Measurements from ENCODE around the gene NTN1.

DNA sequence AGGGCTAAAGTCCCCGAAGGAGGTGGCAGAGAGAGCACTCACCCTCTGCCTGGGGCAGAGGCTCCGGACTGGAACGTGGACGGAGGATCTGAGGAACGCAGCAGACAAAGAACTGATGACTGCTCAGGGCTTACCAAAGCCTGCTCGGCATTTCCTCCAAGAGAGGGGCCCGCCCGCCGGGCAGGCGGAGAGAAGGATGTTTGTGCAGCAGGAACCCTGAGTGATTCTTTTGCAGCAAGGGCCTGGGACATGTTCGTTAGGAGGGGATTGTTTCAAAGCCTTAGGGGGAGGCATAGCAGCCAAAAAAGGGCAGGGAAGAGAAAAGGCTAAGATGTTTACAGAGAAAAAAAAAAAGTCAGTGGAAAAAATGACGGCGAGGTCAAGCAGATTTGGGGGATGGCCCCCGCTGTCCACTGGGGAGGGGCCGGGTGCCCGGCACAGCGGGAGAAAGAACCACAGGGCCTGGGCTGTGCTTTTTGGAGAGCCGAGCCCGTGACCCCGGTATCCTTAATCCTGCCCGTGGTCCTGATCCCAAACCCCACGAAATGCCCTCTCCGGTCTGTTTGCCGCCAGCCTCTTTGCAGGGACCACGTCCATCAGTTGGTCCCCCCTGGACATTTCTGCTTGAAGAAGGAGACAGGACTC lies 129.3 kb downstream of the NTN1 start:
- TF ChIP-seq EP300 (IDR thresholded peaks at IDR 0.05; ENCODE audit: low read depth) (no peak), POLR2A (IDR thresholded peaks at IDR 0.05) (no peak), POLR2AphosphoS5 (IDR thresholded peaks at IDR 0.05) (no peak)
- TF ChIP-seq, protein P1, sequence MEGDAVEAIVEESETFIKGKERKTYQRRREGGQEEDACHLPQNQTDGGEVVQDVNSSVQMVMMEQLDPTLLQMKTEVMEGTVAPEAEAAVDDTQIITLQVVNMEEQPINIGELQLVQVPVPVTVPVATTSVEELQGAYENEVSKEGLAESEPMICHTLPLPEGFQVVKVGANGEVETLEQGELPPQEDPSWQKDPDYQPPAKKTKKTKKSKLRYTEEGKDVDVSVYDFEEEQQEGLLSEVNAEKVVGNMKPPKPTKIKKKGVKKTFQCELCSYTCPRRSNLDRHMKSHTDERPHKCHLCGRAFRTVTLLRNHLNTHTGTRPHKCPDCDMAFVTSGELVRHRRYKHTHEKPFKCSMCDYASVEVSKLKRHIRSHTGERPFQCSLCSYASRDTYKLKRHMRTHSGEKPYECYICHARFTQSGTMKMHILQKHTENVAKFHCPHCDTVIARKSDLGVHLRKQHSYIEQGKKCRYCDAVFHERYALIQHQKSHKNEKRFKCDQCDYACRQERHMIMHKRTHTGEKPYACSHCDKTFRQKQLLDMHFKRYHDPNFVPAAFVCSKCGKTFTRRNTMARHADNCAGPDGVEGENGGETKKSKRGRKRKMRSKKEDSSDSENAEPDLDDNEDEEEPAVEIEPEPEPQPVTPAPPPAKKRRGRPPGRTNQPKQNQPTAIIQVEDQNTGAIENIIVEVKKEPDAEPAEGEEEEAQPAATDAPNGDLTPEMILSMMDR (IDR thresholded peaks at IDR 0.05) = no peak
